HepG2 (cell line): Measurements from ENCODE around the gene NIPAL3. TPM values are rescaled to one million over a fixed set of nuclear protein-coding genes. Genes with fewer than 3 reads are reported as not detected.

Experiments used
- AGO2 ChIP-seq: fragments of 200-400 bp; formaldehyde crosslinking; optimal IDR thresholded peaks from 2 replicates; pipeline ENCODE3; 2017; ENCODE audit warnings: mild to moderate bottlenecking, low read depth, low read length, moderate library complexity
- ATF6 ChIP-seq: sonication (generic); formaldehyde crosslinking; conservative IDR thresholded peaks from 2 replicates; pipeline ENCODE4 v1.4.0; 2020; ENCODE audit warnings: missing genetic modification reagents
- CCDC6 ChIP-seq: sonication (generic); formaldehyde crosslinking; IDR thresholded peaks from 2 replicates; pipeline ENCODE4 v1.8.1; 2022; ENCODE audit warnings: mild to moderate bottlenecking, missing genetic modification reagents, moderate library complexity
- CREBL2 ChIP-seq: sonication (generic); formaldehyde crosslinking; IDR thresholded peaks from 2 replicates; pipeline ENCODE4 v1.8.1; 2023; ENCODE audit warnings: missing genetic modification reagents, mild to moderate bottlenecking, borderline replicate concordance
- FOXP4 ChIP-seq: sonication (generic); formaldehyde crosslinking; IDR thresholded peaks from 2 replicates; pipeline ENCODE4 v1.4.0; 2020; ENCODE audit warnings: missing genetic modification reagents
- JUNB ChIP-seq: sonication (generic); formaldehyde crosslinking; IDR thresholded peaks from 2 replicates; pipeline ENCODE4 v1.8.0; 2022; ENCODE audit warnings: missing genetic modification reagents, mild to moderate bottlenecking, borderline replicate concordance
- KLF12 ChIP-seq: sonication (generic); formaldehyde crosslinking; IDR thresholded peaks from 2 replicates; pipeline ENCODE4 v1.4.0; 2020; ENCODE audit warnings: missing genetic modification reagents, borderline replicate concordance
- KLF15 ChIP-seq: sonication (generic); formaldehyde crosslinking; IDR thresholded peaks from 2 replicates; pipeline ENCODE4 v1.8.1; 2023; ENCODE audit warnings: borderline replicate concordance, mild to moderate bottlenecking, inconsistent platforms, missing genetic modification reagents, mixed read lengths
- SRSF1 ChIP-seq: fragments of 200-400 bp; formaldehyde crosslinking; optimal IDR thresholded peaks from 2 replicates; pipeline ENCODE3; 2017; ENCODE audit warnings: mild to moderate bottlenecking, low read depth, low read length, moderate library complexity
- THAP9 ChIP-seq: sonication (generic); formaldehyde crosslinking; IDR thresholded peaks from 2 replicates; pipeline ENCODE4; 2020; ENCODE audit warnings: missing genetic modification reagents, mild to moderate bottlenecking, borderline replicate concordance
- TSC22D2 ChIP-seq: sonication (generic); formaldehyde crosslinking; IDR thresholded peaks from 2 replicates; pipeline ENCODE4 v1.5.1; 2020; ENCODE audit warnings: missing genetic modification reagents, mild to moderate bottlenecking, borderline replicate concordance
- ZNF224 ChIP-seq: sonication (generic); formaldehyde crosslinking; IDR thresholded peaks from 2 replicates; pipeline ENCODE4 v1.5.0; 2020; ENCODE audit warnings: mild to moderate bottlenecking, missing genetic modification reagents
- ZNF235 ChIP-seq: sonication (generic); formaldehyde crosslinking; IDR thresholded peaks from 2 replicates; pipeline ENCODE4 v1.8.1; 2023; ENCODE audit warnings: mild to moderate bottlenecking, missing genetic modification reagents, borderline replicate concordance
- ZNF281 ChIP-seq: sonication (generic); formaldehyde crosslinking; IDR thresholded peaks from 2 replicates; pipeline ENCODE4 v1.4.0; 2020; ENCODE audit warnings: missing genetic modification reagents, borderline replicate concordance
- polyA plus RNA-seq, 8 experiments: library from polyadenylated mRNA; depleted of rRNA in 3 of 8; stranded (reverse) in 7 of 8; unstranded in 1 of 8; fragments of >200 nt; fragmentation: Illumina TruSeq in 4 of 8; extraction: Trizol in 4 of 8; gene quantifications; 2 replicates each; pipeline versions ENCODE4 v1.2.1 to v1.2.3, GENCODE V29; 2011 to 2016; ENCODE audit warnings: low read depth in 4 of 8, missing spikeins in 1 of 8, mixed read lengths in 1 of 8; ENCODE audit not compliant: insufficient read depth in 1 of 8
- total RNA-seq, 5 experiments: library from RNA; depleted of rRNA; stranded (reverse); fragments of >200 nt; fragmentation: Illumina TruSeq; extraction: Trizol; gene quantifications; 2 replicates each; pipeline ENCODE4 v1.2.3, GENCODE V29; 2016; ENCODE audit warnings: low read depth in 1 of 5

NIPAL3 gene
- total and polyA plus RNA-seq, 2 of the 13 experiments (the other 11 are each of a cell fraction or from before 2014, with no cell fraction given), result 5.6 to 8.6 TPM

GRCh38 chr1:24502065-24502708 lies 86.6 kb downstream of the NIPAL3 start (continued):
- no peak for TF ChIP-seq AGO2
- no peak for TF ChIP-seq CREBL2 (CRISPR knock-in tag)
- TF ChIP-seq FOXP4 (CRISPR knock-in tag), result 0 out of 2 replicates have a peak, but pooled peaks have one; percentile 39
- peak; percentile 42; the same call in 1 of the 2 replicates for TF ChIP-seq THAP9
- no peak for TF ChIP-seq ZNF235 (CRISPR knock-in tag)
- no peak for TF ChIP-seq ZNF281 (CRISPR knock-in tag)
- TF ChIP-seq KLF15, result no peak
- no peak for TF ChIP-seq ATF6 (CRISPR knock-in tag)
- no peak for TF ChIP-seq ZNF224 (CRISPR knock-in tag)
- peak; percentile 45 for TF ChIP-seq SRSF1
- TF ChIP-seq KLF12 (CRISPR knock-in tag), result no peak
- no peak for TF ChIP-seq TSC22D2 (CRISPR knock-in tag)
- 0 out of 2 replicates have a peak, but pooled peaks have one; percentile 3 for TF ChIP-seq CCDC6 (CRISPR knock-in tag)
- TF ChIP-seq JUNB (CRISPR knock-in tag), result no peak
